Stimulated activated CD8-positive, alpha-beta memory T cell treated with anti-CD3 and anti-CD28 coated beads, Interleukin-2, amount 100 ng/mL, for 48 hours (primary cell): ENCODE measurements around the gene SCUBE3.

Experiments used
- DNase-seq, 2 donors: peaks; one replicate each; pipeline ENCODE4 v3.0.0-alpha.2; 2020; ENCODE audit warnings: low read depth in 2 of 2

The SCUBE3 gene

DNA sequence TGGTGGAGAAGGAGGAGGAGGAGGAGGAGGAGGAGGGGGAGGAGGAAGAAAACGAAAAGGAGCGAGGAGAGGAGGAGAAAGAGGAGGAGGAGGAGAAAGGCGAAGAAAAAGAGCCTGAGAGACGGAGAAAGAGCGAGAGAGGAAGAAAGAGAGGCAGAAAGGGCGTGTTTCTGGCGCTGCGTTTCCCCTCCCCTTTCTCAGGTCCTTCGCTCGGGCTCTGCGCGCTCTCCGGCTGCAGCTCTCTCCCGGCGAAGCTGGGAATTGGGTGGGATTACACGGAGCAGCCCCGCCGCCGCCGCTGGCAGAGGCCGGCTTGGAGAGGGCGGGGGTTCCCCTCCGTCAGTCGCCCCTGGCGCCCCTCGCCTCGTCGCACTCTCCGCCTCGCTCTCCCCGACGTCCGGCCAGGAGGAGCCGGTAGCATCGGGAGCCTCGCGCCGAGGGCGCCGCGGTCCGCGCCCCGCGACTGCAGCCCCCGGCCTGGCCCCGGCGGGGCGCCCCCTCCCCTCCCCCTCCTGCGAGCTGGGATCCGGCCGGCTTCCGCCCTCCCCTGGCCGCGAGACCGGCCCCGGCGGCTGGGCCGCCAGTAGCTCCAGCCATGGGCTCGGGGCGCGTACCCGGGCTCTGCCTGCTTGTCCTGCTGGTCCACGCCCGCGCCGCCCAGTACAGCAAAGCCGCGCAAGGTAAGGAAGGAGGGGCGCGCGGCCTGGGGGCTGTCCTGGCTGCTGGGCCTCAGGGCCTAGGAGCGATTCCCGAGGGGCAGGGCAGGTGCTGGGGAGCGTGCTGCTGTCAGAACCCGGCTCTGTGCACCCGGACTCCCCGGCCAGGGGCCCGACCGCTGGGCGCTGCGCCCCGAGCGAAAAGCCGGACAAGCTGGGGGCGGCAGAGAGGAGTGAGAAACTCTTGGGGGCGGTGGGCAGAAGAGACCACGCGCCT lies at the start of gene SCUBE3:
SCUBE3 (plus strand) TSS at position 133 of the 933 bp plus-strand sequence; CDS start at position 596, 463 bp downstream.
- DNase-seq, result no peak

DNA sequence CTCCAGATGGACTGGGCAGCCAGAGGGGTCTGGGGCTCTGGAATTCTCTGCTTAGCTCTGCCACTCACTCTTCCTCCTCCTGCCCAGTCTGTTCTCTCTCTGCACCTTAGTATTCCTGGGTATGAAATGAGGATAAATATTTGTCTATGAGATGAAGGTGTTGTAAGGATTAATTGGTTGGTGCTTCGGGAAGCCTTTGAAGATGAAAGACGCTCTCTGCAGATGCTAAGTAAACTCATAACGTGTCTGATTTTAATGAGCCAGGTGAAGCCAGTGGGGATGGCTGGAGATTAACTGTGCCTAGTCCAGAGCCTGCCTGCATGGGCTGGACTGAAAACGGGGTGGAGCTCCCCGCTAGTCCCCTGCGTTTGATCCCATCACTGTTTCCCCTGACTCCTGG lies 49.5 kb upstream of the SCUBE3 start:
- DNase-seq, result no peak

DNA sequence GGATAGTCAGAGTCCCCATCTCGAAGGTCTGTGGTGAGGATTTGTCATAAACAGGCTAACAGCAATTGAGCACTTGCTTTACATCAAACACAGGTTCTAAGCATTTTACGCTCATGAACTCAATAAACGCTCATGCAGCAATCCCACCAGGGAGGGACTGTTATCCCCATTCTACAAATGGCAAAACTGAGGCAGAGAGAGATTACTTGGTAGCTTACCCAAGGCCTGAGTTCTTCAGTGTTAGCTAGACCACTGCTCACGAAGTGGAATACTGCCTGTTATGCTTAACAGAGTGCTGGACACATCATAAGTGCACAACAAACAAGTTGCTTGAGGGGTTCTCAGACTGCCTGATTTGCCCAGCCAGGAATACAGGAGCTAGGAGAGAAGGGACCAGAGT lies 48.9 kb upstream of the SCUBE3 start:
- no peak for DNase-seq

DNA sequence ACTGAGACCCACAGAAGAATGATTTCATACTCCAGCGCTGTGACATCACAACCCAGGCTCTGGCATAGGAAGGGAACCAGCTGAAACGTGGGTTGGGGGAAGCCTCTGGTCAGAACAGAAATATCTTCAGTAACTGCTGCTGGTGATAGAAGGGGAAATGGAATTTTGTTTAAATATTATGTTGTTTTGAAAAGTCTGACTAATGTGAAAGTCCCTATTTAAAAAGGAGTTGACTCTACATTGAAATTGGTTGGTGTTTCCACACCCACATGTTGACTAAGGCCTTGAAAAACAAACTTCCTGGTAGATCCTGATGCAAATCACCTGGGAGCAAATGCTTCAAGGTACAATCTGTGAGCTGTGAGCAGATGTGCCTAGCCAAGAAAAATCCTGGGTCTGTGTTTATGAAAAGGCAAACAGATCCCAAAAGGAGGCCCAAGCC lies 48.1 kb upstream of the SCUBE3 start:
- no peak for DNase-seq

DNA sequence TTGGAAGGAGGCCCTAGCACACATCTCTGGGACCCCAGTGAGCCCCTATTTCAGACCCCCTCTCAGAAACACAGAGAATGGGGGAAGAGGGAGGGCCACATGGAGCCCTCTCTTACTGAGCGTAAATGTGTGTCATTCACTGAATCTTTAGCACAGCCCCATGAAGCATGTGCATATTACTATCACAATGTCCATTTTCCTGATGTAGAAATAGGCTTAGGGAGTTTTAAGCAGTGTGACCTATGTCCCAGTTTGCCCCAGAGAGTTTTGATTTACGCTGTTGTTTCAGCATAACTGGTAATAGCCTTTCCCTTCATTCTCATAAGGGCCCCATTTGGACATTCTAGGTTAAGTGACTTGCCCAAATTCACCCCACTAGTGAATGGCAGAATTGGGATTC lies 47.6 kb upstream of the SCUBE3 start:
- DNase-seq, result no peak

DNA sequence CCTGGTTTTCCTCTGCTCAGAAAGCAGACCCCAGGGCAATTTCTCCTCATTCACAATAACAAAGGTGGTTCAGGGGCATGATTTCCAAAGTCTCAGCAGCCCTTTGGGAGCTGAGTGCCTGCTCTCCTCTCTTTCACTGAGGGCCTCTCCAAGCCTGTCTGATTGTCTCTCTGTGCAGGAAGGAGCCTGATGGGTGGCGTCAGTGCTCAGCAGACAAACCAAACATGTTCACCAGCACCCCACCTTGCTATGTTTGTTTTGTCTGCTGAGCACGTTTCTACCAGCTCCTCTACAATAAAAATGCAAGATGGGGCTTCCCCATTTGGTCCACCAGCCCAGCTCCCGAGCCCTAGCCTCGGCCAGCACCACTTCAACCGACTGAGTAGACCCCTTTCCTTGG lies 47.2 kb upstream of the SCUBE3 start:
- DNase-seq, result no peak

DNA sequence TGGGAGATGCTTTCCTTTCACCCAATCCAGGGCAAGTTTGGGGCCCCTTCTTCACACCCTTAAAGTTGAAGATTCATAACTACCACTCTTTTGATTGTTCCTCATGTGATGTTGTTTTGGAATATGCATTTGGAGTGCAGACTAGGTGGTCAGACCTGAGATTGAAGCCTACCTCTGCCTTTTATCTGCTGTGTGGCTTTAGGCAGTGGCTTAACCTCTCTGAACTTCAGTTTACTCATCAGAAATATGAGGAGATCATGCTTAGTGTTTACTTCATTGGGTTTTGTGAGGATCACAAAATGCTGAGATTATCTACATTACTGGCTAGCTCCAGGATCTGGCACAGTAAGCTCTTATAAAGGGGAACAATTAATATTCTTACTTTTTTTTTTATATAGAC lies 46.3 kb upstream of the SCUBE3 start:
- DNase-seq, result no peak

DNA sequence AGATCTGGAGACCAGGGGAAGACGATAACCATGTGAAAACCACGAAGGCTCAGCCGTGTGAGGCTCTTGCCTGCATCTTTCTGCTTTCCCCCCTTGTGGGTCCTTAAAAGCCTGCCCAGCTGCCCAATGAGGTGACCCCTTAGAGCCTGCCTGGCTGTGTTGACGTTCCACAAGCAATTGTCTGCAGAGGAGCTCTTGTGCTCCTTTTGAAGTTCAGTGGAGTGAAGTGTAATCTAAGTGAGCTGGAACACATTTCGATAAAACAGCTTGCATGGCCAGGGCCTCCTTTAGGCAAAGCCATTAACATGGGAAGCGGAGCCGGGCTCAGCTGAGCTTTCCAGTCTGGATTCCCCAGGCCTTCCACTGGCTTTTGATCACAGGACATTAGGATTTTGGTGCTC lies 45.3 kb upstream of the SCUBE3 start:
- DNase-seq, result no peak

DNA sequence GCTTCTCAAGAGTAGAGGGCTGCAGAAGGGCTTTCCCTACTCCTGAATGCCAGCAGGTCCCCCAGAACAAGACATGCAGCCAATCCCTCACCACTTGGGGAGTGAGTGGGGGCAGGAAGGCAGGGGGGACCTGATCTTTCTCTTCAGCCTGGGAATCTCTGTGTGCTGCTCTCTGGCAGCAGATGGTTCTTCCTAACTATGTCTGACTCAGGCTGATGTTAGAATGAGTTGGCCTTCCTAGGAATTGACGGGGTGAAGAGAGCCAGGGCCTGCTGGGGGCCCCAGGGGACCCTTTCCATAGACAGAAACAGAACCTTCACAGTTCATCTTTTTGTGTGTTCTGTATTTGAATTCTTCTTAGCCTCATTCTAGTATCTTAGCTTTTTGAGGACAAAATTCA lies 43.6 kb upstream of the SCUBE3 start:
- no peak for DNase-seq

DNA sequence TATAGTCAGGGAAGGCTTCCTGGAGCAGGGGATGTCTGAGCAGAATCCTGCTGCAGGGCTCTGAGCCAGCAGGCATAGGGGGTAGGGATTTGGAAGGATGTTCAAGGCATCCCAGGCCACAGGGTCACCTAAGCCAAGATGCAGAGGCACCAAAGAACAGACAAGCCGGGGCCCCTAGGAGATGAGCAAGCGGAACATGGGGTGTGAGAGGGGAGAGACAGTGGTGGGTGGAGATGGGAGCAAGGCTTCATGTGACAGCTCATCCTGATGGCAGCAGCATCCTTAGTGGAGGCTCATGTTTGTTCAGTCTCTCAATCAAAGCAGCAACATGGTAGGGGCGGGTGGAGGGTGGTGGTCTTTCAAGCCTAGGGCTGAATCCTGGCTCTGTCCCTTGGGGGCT lies 42.9 kb upstream of the SCUBE3 start:
- DNase-seq, result no peak

DNA sequence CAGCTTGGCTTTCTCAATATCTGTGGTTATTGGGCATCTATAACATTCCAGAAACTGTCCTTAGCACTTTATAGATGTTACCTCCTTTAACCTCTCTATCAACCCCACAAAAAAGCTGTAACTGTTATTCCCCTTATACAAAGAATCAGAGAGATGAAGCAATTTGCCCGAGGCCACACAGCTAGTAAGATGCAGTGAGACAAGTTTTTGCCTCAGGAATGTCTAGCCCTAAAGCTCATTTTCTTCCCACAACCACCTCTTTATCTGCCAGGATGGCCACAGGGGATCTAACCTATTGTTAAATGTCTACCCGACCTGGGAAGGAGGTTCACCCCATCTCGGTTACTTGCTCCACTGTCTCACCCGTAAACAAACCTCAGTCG lies 40.7 kb upstream of the SCUBE3 start:
- no peak for DNase-seq

DNA sequence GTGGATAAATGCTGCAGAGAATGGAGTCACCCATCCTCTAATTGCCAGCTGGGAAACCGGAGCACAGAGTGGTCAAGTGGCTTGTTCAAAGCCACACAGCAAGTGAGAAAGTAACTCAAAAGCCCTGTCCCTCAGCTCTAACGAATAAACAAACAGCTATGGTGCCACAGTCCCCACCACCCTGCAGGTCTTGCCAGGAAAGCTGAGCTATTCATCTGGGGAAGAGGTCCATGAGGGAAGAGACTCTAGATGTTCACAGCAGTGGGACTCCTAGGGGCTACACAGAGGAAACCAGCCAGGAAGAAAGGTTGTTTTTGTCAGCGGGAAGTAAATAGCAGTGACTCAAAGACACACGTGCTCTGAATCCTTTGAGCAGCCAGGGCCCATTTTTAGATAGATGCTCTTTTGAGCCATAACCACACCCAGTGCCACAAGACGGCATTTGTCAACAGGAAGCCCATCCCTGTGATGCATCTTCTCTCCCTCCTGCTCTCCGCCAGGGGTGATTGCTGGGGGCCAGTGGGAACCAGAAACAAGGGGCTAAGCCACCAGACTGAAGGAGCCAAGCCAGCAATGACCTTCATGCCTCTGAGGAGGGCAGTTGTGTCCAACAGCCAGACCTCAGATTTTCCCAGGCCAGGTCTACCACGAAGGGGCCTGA lies 40.2 kb upstream of the SCUBE3 start:
- DNase-seq, result no peak

DNA sequence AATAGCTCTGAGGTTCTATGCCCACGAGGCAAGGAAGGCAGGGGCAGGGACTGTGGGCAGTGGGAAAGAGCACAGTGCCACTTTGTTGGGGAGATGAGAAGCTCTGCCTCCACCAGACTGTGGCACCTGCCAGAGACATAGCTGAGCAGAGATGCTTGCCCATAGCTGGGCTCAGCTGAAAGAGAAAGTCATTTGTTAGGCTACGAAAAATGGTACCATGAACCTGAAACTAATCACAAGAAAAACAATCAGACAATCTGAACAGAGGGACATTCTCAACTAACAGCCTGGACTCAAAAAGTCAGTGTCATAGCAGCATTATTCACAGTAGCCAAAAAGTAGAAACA lies 39.7 kb upstream of the SCUBE3 start:
- DNase-seq, result no peak

DNA sequence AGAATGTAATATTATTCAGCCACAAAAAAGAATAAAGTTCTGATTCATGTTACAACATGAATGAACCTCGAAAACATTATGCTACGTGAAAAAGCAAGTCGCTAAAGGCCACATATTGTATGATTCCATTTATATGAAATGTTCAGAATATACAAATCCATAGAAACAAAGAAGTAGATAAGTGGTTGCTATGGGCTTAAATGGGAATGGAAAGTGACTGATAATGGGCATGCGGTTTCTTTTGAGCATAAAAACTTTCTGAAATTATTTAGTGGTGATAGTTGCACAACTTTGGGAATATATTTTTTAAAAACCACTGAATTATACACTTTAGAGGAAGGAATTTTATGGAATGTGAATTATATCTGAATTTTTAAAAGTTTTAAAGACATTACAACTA lies 39.3 kb upstream of the SCUBE3 start:
- DNase-seq, result no peak

DNA sequence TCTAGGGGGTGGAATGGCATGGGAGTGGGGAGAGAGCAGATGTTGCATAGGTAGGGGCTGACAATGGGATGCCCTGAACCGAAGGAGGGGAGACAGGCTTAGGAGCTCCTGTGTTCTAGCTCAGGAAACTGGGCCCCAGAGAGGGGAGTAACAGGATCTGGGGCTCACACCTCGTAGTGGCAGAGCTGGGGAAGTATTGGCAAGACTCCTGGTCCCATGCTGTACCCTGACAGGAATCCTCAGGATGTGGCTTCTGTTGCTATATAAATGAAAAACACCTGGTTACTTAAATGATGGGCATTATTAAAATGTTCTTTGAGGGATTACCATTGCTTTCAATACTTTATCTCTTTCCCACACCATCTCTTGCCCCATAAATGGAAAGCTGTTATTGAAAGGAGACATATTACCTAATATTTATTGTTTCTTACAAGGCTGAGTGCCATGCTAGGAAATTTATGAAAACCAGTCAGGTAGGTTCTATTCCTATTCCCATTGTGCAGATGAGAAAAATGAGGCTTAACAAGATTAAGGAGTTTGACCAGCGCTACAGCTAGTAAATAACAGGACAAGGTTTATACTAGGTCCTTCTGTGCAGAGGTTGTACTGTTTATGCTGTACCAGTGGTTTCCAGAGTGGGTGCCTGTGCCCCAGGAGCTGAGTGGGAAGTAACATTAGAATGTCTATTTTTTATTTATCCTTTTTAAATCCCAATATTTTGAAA lies 37.3 kb upstream of the SCUBE3 start:
- no peak for DNase-seq

DNA sequence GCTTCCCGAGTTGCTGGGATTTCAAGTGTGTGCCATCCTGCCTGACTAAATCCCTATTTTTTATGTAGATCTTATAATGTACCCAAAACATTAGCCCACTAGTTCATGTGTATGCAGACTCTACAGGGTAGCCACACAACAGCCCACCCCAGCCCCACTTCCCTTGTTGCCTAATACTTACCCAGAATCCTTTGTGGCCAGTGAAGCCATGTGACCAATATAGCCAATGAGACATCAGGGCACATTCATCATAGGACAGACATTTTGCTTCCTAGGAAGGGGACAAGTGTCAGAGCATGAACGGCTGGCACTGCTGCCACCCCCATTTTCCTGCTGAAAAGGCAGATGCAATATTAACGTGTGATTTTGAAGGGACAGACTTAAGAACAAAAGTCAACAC lies 36.6 kb upstream of the SCUBE3 start:
- DNase-seq, result no peak

DNA sequence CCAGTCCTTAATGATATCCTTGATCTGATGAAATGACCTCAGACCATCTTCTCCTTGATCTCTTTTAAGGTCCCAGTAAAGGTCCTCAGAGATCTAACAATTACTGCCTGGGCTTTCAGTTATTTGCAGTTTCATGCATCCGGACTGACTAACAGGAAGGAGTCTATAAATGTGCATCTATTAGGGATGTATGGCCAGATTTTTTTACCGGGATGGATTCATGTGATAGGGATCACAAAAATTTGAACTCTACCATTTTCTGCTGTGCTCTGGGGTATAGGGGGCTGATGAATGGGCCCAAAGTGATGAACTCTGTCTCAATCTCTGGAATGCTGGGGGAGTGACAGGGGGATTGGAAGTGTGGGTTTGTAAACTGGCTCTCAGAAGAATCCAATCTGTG lies 36.2 kb upstream of the SCUBE3 start:
- DNase-seq, result no peak

DNA sequence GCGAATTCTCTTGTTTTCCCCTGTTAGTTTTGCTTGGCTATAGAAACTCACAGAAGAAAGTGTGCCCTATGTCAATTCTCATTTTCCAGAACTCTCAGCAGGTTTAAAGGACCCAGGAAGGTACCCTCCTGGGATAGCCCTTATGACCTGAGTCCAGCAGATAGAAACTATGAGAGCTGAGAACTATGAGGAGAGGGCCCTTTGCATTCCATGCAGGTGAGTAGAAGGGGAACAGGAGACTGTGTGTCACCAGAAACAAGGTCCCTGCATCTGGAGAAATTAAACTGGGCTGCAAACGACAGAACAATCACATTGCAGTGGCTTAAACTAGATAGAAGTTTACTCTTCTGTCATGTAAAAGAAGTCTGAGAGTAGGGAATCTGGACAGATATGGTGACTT lies 35.7 kb upstream of the SCUBE3 start:
- no peak for DNase-seq

DNA sequence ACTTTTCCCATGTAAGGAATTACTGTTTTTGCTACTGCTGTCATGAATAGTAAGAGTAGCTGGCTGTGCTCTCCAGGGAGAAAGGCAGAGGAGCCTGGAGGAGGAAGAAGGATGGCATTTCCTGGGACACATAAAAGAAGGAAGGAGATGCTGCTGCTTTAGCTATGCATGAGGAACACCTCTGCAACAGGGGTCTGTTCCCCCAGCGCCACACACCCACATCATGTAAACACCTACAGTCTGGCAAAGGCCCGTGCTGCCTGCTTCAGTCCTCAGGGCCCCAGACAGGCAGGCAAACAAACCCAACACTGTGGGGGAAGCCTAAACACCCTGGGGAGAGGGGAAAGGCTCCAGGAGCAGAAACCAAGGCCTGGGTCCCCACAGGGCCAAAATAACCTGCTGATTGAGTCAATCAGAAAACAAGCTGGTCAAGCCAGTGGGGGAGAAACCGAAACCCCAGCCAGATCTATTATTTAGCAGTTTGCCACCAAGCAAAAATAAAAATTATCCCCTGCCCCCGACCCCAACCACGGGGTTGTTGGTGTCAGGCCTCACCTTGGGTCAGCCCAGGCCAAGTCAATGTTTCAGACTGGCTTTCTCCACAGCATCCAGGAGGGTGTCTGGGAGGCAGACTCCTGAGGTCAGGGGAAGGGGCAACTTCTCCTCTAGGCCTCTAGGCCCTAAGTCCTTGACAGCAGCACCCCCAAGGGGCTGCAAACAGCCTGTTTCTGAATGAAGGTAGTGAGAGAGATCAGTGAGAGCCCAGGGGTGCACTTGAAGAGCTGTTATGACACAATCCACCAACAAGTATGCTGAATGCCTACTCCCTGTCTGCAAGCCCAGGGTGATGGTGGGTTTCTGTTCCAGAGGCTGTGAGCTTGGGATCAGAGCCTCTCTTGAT lies 34.6 kb upstream of the SCUBE3 start:
- no peak for DNase-seq

DNA sequence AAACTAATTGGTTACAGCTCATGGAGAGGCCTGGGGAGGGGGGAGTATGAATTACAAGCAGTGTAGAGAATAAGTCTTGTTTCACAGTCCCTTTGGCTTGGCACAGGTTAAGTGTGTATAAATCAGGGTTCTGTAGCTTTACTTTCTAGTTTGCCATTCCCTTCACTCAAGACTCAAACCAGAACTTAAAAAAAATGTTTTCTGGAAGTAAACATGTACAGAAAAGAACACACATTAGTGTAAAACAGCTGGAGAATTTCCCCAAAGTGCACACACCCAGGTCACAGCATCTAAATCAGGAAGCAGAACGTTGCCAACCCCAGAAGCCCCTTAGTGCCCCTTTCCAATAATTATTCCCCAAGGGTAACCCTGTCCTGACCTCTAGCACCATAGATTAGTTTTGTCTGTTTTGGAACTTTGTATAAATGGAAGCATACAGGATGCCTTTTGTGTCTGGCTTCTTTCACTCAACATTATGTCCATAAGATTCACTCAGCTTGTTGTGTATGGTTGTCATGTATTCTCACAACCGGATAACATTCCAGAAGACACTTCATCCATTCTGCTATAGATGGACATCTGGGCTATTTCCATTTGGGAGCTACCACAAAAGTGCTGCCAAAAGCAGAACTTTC lies 33.7 kb upstream of the SCUBE3 start:
- DNase-seq, result no peak

DNA sequence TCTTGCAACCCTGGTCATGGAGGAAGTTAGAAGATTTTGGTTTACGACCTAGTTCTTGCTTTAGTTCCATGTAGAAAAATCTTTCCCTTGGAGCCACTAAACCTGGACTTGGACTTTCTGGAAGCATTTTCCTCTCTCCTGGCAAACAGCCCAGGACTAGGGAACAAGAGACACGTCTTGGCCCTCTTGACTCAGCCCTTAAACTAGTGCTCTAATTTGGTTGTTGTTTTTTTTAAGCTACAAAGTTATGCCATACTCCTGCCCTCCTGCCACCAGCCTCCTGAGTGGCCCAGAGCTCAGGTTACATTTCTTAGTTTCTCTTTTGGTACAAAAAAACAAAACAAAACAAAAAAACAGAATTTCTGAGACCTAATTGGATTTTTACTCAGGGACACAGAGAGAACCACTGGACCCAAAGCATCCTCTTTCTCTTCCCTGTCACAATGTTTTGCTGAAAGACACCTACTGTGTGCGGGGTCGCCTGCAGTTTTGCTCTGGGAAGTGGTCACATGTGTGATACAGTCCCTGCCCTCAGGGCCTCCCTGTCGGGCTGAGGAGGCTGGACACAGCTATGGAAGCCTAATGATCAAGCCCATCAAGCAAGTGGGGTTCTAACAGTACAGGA lies 32.3 kb upstream of the SCUBE3 start:
- no peak for DNase-seq
